Articular chondrocyte of knee joint (primary cell): ENCODE results near the gene RGS18. TPM values are rescaled to one million over a fixed set of nuclear protein-coding genes. Genes with fewer than 3 reads are reported as not detected.

ENCODE experiments used
- total RNA-seq: library from RNA; depleted of rRNA; stranded (reverse); fragments of >200 nt; gene quantifications from 2 replicates; pipeline ENCODE4 v1.2.3, GENCODE V29; 2012

The RGS18 gene, protein sequence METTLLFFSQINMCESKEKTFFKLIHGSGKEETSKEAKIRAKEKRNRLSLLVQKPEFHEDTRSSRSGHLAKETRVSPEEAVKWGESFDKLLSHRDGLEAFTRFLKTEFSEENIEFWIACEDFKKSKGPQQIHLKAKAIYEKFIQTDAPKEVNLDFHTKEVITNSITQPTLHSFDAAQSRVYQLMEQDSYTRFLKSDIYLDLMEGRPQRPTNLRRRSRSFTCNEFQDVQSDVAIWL
- total RNA-seq = not detected in 2 replicates

DNA sequence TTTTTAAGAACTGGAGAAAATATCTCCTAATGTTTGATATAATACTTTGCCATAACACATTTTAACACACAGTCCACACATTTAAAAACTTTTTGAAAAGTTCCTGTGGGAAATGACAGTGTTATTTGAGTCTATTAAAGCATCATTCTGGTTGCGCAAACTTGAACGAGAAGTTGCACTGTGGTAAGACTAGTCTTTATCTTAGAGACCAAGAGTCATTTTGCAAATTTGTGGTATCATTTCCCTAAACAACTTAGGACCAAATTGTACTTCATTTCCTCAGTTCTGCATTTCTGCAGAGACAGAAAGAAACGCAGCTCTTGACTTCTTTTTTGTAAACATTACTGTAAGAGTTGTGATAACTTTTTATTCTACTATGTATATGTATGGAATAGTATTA, at the start of gene RGS18:
Gene RGS18, plus strand, starts transcription at position 282 of the 400 bp plus-strand sequence. CDS start 176 bp downstream, outside the sequence.

Other genes starting within 250 kb of the RGS18 start
- gene RGS21, start 158.5 kb downstream of the RGS18 start, total RNA-seq = not detected in 2 replicates